GM15510 (cell line): ENCODE results near the gene HPD.

Experiments used
- POLR2A ChIP-seq: IDR thresholded peaks from 3 replicates; pipeline ENCODE4 v1.6.1; 2011; ENCODE audit warnings: borderline replicate concordance; ENCODE audit not compliant: insufficient read length; ENCODE audit errors: extremely low read depth

Gene HPD

GRCh38 chr12:121810833-121811433 is 47.7 kb downstream of the HPD start:
- TF ChIP-seq POLR2A = no peak

- no peak for TF ChIP-seq POLR2A
These were observed 48.3 kb downstream of the HPD start for GRCh38 chr12:121810234-121810817.

GRCh38 chr12:121809712-121810116 is 48.9 kb downstream of the HPD start:
- TF ChIP-seq POLR2A = no peak

GRCh38 chr12:121808623-121809022 is 50.0 kb downstream of the HPD start:
- no peak for TF ChIP-seq POLR2A

- no peak for TF ChIP-seq POLR2A
These were observed 50.9 kb downstream of the HPD start for GRCh38 chr12:121807642-121808347.

GRCh38 chr12:121806546-121807423 is 51.9 kb downstream of the HPD start:
- TF ChIP-seq POLR2A = no peak

- no peak for TF ChIP-seq POLR2A
These were observed 52.6 kb downstream of the HPD start for GRCh38 chr12:121806009-121806545.

- no peak for TF ChIP-seq POLR2A
These were observed 53.3 kb downstream of the HPD start for GRCh38 chr12:121805171-121806008.

- no peak for TF ChIP-seq POLR2A
These were observed 54.1 kb downstream of the HPD start for GRCh38 chr12:121804417-121805111.

- peak; percentile 57 for TF ChIP-seq POLR2A
These were observed 54.7 kb downstream of the HPD start, which contains the start of gene SETD1B for GRCh38 chr12:121803861-121804416. Gene SETD1B (plus strand): TSS chr12:121804009. CDS start chr12:121804738, 729 bp downstream.

GRCh38 chr12:121802843-121803698 is 55.6 kb downstream of the HPD start:
- TF ChIP-seq POLR2A = peak; percentile 80

GRCh38 chr12:121802485-121802842 is 56.2 kb downstream of the HPD start:
- no peak for TF ChIP-seq POLR2A
